Muscle layer of duodenum (tissue), 2 donors: ENCODE results near the gene CCDC7.
"Not testable (repeated sequence)": the region's sequence is repeated elsewhere in the genome, so short reads cannot be mapped to it uniquely, and the experiment has no call there.

Source experiments
- H3K27ac ChIP-seq: one replicate; pipeline ENCODE4 v1.7.0; 2013; ENCODE audit warnings: mild to moderate bottlenecking, low read length
- H3K27me3 ChIP-seq: one replicate; pipeline ENCODE4 v1.7.0; 2013; ENCODE audit warnings: low read depth, mild to moderate bottlenecking, control low read depth, low read length
- H3K36me3 ChIP-seq, 2 donors: one replicate each; pipeline ENCODE4 v1.7.0; 2013; ENCODE audit warnings: low read length in 2 of 2, control low read depth in 1 of 2, mild to moderate bottlenecking in 1 of 2; ENCODE audit not compliant: insufficient read depth in 2 of 2, control insufficient read depth in 1 of 2
- H3K4me1 ChIP-seq, 2 donors: one replicate each; pipeline ENCODE4 v1.7.0; 2013; ENCODE audit warnings: low read length in 2 of 2, mild to moderate bottlenecking in 2 of 2, control low read depth in 1 of 2, moderate library complexity in 1 of 2; ENCODE audit not compliant: insufficient read depth in 2 of 2, control insufficient read depth in 1 of 2
- H3K4me3 ChIP-seq, 2 donors: one replicate each; pipeline ENCODE4 v1.7.0; 2013; ENCODE audit warnings: low read length in 2 of 2, low read depth in 1 of 2, mild to moderate bottlenecking in 1 of 2
- H3K9me3 ChIP-seq, 2 donors: one replicate each; pipeline ENCODE4 v1.7.0; 2013; ENCODE audit warnings: low read length in 2 of 2, control low read depth in 1 of 2, mild to moderate bottlenecking in 1 of 2; ENCODE audit not compliant: control insufficient read depth in 1 of 2
- donor health status: healthy.

Gene CCDC7

GRCh38 chr10:32629910-32630309, 184.0 kb downstream of the CCDC7 start:
- Histone ChIP-seq H3K4me1 (no peaks in the 10 kb centered on the region), H3K36me3 (no peaks in the 10 kb centered on the region), H3K9me3 (peaks cover 0 to 2% of the 10 kb centered on the region in 2 donors), H3K27me3 (no peaks in the 10 kb centered on the region), H3K4me3 (no peak overlapping the region), H3K27ac (no peak overlapping the region)

GRCh38 chr10:32646535-32646934, 200.6 kb downstream of the CCDC7 start:
- Histone ChIP-seq H3K27me3 (no peaks in the 10 kb centered on the region), H3K4me1 (no peaks in the 10 kb centered on the region), H3K27ac (no peak overlapping the region), H3K9me3 (peaks cover 0 to 6% of the 10 kb centered on the region in 2 donors), H3K36me3 (peaks cover 0 to 13% of the 10 kb centered on the region in 2 donors), H3K4me3 (no peak overlapping the region)

GRCh38 chr10:32650246-32650655, 204.3 kb downstream of the CCDC7 start:
- Histone ChIP-seq H3K27ac (no peak overlapping the region), H3K9me3 (peaks cover 9 to 14% of the 10 kb centered on the region in 2 donors), H3K27me3 (no peaks in the 10 kb centered on the region), H3K4me1 (no peaks in the 10 kb centered on the region), H3K36me3 (peaks cover 0 to 32% of the 10 kb centered on the region in 2 donors), H3K4me3 (no peak overlapping the region)

- peaks cover 0 to 35% of the 10 kb centered on the region in 2 donors for H3K36me3 ChIP-seq
- H3K27me3 ChIP-seq, H3K4me3 ChIP-seq, H3K27ac ChIP-seq, H3K4me1 ChIP-seq, H3K9me3 ChIP-seq: not testable (repeated sequence)
Measured at GRCh38 chr10:32657430-32657829, 211.5 kb downstream of the CCDC7 start.

GRCh38 chr10:32661346-32661745, 215.4 kb downstream of the CCDC7 start:
- Histone ChIP-seq H3K9me3 (peaks cover 0 to 2% of the 10 kb centered on the region in 2 donors), H3K4me1 (no peaks in the 10 kb centered on the region), H3K36me3 (peaks cover 0 to 12% of the 10 kb centered on the region in 2 donors), H3K27ac (no peak overlapping the region), H3K4me3 (no peak overlapping the region), H3K27me3 (no peaks in the 10 kb centered on the region)

GRCh38 chr10:32680803-32681557, 235.0 kb downstream of the CCDC7 start:
- H3K27me3 ChIP-seq, result no peaks in the 10 kb centered on the region
- no peaks in the 10 kb centered on the region for H3K4me1 ChIP-seq
- peaks cover 0 to 5% of the 10 kb centered on the region in 2 donors for H3K36me3 ChIP-seq
- H3K27ac ChIP-seq, result no peak overlapping the region
- H3K4me3 ChIP-seq, result no peak overlapping the region
- peaks cover 0 to 11% of the 10 kb centered on the region in 2 donors for H3K9me3 ChIP-seq

GRCh38 chr10:32684291-32684690, 238.4 kb downstream of the CCDC7 start:
- H3K4me3 ChIP-seq, result no peak overlapping the region
- H3K27ac ChIP-seq, result no peak overlapping the region
- H3K36me3 ChIP-seq, result peaks cover 0 to 7% of the 10 kb centered on the region in 2 donors
- no peaks in the 10 kb centered on the region for H3K27me3 ChIP-seq
- no peaks in the 10 kb centered on the region for H3K4me1 ChIP-seq
- H3K9me3 ChIP-seq, result peaks cover 0 to 2% of the 10 kb centered on the region in 2 donors

GRCh38 chr10:32687116-32687515, 241.2 kb downstream of the CCDC7 start:
- Histone ChIP-seq H3K9me3 (peaks cover 0 to 1% of the 10 kb centered on the region in 2 donors), H3K4me1 (no peaks in the 10 kb centered on the region), H3K4me3 (no peak overlapping the region), H3K36me3 (peaks cover 0 to 13% of the 10 kb centered on the region in 2 donors), H3K27me3 (no peaks in the 10 kb centered on the region), H3K27ac (no peak overlapping the region)

- Histone ChIP-seq H3K4me1 (no peaks in the 10 kb centered on the region), H3K4me3 (no peak overlapping the region), H3K27me3 (no peaks in the 10 kb centered on the region), H3K9me3 (no peaks in the 10 kb centered on the region), H3K36me3 (peaks cover 0 to 13% of the 10 kb centered on the region in 2 donors), H3K27ac (no peak overlapping the region)
Measured at GRCh38 chr10:32687546-32687945, 241.6 kb downstream of the CCDC7 start.

- Histone ChIP-seq H3K36me3 (peaks cover 0 to 8% of the 10 kb centered on the region in 2 donors), H3K27me3 (no peaks in the 10 kb centered on the region), H3K4me1 (no peaks in the 10 kb centered on the region), H3K4me3 (no peak overlapping the region), H3K27ac (no peak overlapping the region), H3K9me3 (peaks cover 0 to 3% of the 10 kb centered on the region in 2 donors)
Measured at GRCh38 chr10:32692174-32692573, 246.2 kb downstream of the CCDC7 start.

- Histone ChIP-seq H3K36me3 (peaks cover 0 to 16% of the 10 kb centered on the region in 2 donors), H3K27me3 (no peaks in the 10 kb centered on the region), H3K4me1 (no peaks in the 10 kb centered on the region), H3K4me3 (no peak overlapping the region), H3K9me3 (peaks cover 0 to 7% of the 10 kb centered on the region in 2 donors), H3K27ac (no peak overlapping the region)
Measured at GRCh38 chr10:32693441-32693979, 247.6 kb downstream of the CCDC7 start.
